Measurements from ENCODE around the gene PLB1. TPM values are rescaled to one million over a fixed set of nuclear protein-coding genes. Genes with fewer than 3 reads are reported as not detected.

PLB1 gene
- total RNA-seq, 1 donor, result 9.2 TPM

- no peaks in the 10 kb centered on the region for H3K9me3 ChIP-seq (ENCODE audit: low read depth, low read length)
- no peaks in the 10 kb centered on the region for H3K27me3 ChIP-seq (ENCODE audit: insufficient read depth, low read length)
- no peaks in the 10 kb centered on the region for H3K4me1 ChIP-seq (ENCODE audit: insufficient read depth, low read length)
- H3K4me3 ChIP-seq (ENCODE audit: low read length), result no peak overlapping the region
These were observed 18.8 kb upstream of the PLB1 start for GRCh38 chr2:28477087-28477486.

- H3K4me3 ChIP-seq (ENCODE audit: low read length), result no peak overlapping the region
- no peaks in the 10 kb centered on the region for H3K27me3 ChIP-seq (ENCODE audit: insufficient read depth, low read length)
- no peaks in the 10 kb centered on the region for H3K9me3 ChIP-seq (ENCODE audit: low read depth, low read length)
- no peaks in the 10 kb centered on the region for H3K4me1 ChIP-seq (ENCODE audit: insufficient read depth, low read length)
These were observed 18.2 kb upstream of the PLB1 start for GRCh38 chr2:28477645-28478044.

- no peaks in the 10 kb centered on the region for H3K4me1 ChIP-seq (ENCODE audit: insufficient read depth, low read length)
- no peaks in the 10 kb centered on the region for H3K9me3 ChIP-seq (ENCODE audit: low read depth, low read length)
- H3K4me3 ChIP-seq (ENCODE audit: low read length), result no peak overlapping the region
- H3K27me3 ChIP-seq (ENCODE audit: insufficient read depth, low read length), result no peaks in the 10 kb centered on the region
These were observed 15.3 kb upstream of the PLB1 start for GRCh38 chr2:28480403-28481049.

GRCh38 chr2:28481905-28482304, 14.0 kb upstream of the PLB1 start:
- no peaks in the 10 kb centered on the region for H3K4me1 ChIP-seq (ENCODE audit: insufficient read depth, low read length)
- no peaks in the 10 kb centered on the region for H3K27me3 ChIP-seq (ENCODE audit: insufficient read depth, low read length)
- no peaks in the 10 kb centered on the region for H3K9me3 ChIP-seq (ENCODE audit: low read depth, low read length)
- H3K4me3 ChIP-seq (ENCODE audit: low read length), result no peak overlapping the region

GRCh38 chr2:28484835-28485234, 11.0 kb upstream of the PLB1 start:
- H3K9me3 ChIP-seq (ENCODE audit: low read depth, low read length), result no peaks in the 10 kb centered on the region
- no peaks in the 10 kb centered on the region for H3K4me1 ChIP-seq (ENCODE audit: insufficient read depth, low read length)
- H3K4me3 ChIP-seq (ENCODE audit: low read length), result no peak overlapping the region
- no peaks in the 10 kb centered on the region for H3K27me3 ChIP-seq (ENCODE audit: insufficient read depth, low read length)

- no peaks in the 10 kb centered on the region for H3K9me3 ChIP-seq (ENCODE audit: low read depth, low read length)
- no peak overlapping the region for H3K4me3 ChIP-seq (ENCODE audit: low read length)
- no peaks in the 10 kb centered on the region for H3K27me3 ChIP-seq (ENCODE audit: insufficient read depth, low read length)
- H3K4me1 ChIP-seq (ENCODE audit: insufficient read depth, low read length), result no peaks in the 10 kb centered on the region
These were observed 9.3 kb upstream of the PLB1 start for GRCh38 chr2:28486526-28486925.

- no peaks in the 10 kb centered on the region for H3K27me3 ChIP-seq (ENCODE audit: insufficient read depth, low read length)
- H3K9me3 ChIP-seq (ENCODE audit: low read depth, low read length), result no peaks in the 10 kb centered on the region
- no peak overlapping the region for H3K4me3 ChIP-seq (ENCODE audit: low read length)
- no peaks in the 10 kb centered on the region for H3K4me1 ChIP-seq (ENCODE audit: insufficient read depth, low read length)
These were observed 8.6 kb upstream of the PLB1 start for GRCh38 chr2:28487258-28487657.

GRCh38 chr2:28488083-28488830, 7.6 kb upstream of the PLB1 start:
- H3K4me3 ChIP-seq (ENCODE audit: low read length), result no peak overlapping the region
- H3K27me3 ChIP-seq (ENCODE audit: insufficient read depth, low read length), result no peaks in the 10 kb centered on the region

GRCh38 chr2:28488858-28489575, 6.8 kb upstream of the PLB1 start:
- H3K4me1 ChIP-seq (ENCODE audit: insufficient read depth, low read length), result no peaks in the 10 kb centered on the region
- no peak overlapping the region for H3K4me3 ChIP-seq (ENCODE audit: low read length)
- no peaks in the 10 kb centered on the region for H3K27me3 ChIP-seq (ENCODE audit: insufficient read depth, low read length)
- H3K9me3 ChIP-seq (ENCODE audit: low read depth, low read length), result no peaks in the 10 kb centered on the region

More at GRCh38 chr2:28488083-28488830, 7.6 kb upstream of the PLB1 start:
- no peaks in the 10 kb centered on the region for H3K9me3 ChIP-seq (ENCODE audit: low read depth, low read length)
- H3K4me1 ChIP-seq (ENCODE audit: insufficient read depth, low read length), result no peaks in the 10 kb centered on the region

GRCh38 chr2:28490558-28490957, 5.3 kb upstream of the PLB1 start:
- Histone ChIP-seq H3K27me3 (ENCODE audit: insufficient read depth, low read length) (no peaks in the 10 kb centered on the region), H3K4me3 (ENCODE audit: low read length) (no peak overlapping the region)

GRCh38 chr2:28492282-28492681, 3.6 kb upstream of the PLB1 start:
- no peaks in the 10 kb centered on the region for H3K27me3 ChIP-seq (ENCODE audit: insufficient read depth, low read length)
- H3K9me3 ChIP-seq (ENCODE audit: low read depth, low read length), result no peaks in the 10 kb centered on the region
- no peaks in the 10 kb centered on the region for H3K4me1 ChIP-seq (ENCODE audit: insufficient read depth, low read length)
- no peak overlapping the region for H3K4me3 ChIP-seq (ENCODE audit: low read length)

More at GRCh38 chr2:28490558-28490957, 5.3 kb upstream of the PLB1 start:
- Histone ChIP-seq H3K4me1 (ENCODE audit: insufficient read depth, low read length) (no peaks in the 10 kb centered on the region), H3K9me3 (ENCODE audit: low read depth, low read length) (no peaks in the 10 kb centered on the region)

GRCh38 chr2:28493636-28494035, 2.2 kb upstream of the PLB1 start:
- H3K27me3 ChIP-seq (ENCODE audit: insufficient read depth, low read length), result no peaks in the 10 kb centered on the region
- H3K9me3 ChIP-seq (ENCODE audit: low read depth, low read length), result no peaks in the 10 kb centered on the region
- H3K4me1 ChIP-seq (ENCODE audit: insufficient read depth, low read length), result no peaks in the 10 kb centered on the region
- H3K4me3 ChIP-seq (ENCODE audit: low read length), result no peak overlapping the region

GRCh38 chr2:28496781-28497180, 921 bp downstream of the PLB1 start:
- Histone ChIP-seq H3K4me3 (ENCODE audit: low read length) (no peak overlapping the region), H3K9me3 (ENCODE audit: low read depth, low read length) (no peaks in the 10 kb centered on the region), H3K27me3 (ENCODE audit: insufficient read depth, low read length) (no peaks in the 10 kb centered on the region), H3K4me1 (ENCODE audit: insufficient read depth, low read length) (no peaks in the 10 kb centered on the region)

GRCh38 chr2:28497206-28497605, 1.3 kb downstream of the PLB1 start:
- no peak overlapping the region for H3K4me3 ChIP-seq (ENCODE audit: low read length)
- no peaks in the 10 kb centered on the region for H3K27me3 ChIP-seq (ENCODE audit: insufficient read depth, low read length)
- H3K9me3 ChIP-seq (ENCODE audit: low read depth, low read length), result no peaks in the 10 kb centered on the region
- no peaks in the 10 kb centered on the region for H3K4me1 ChIP-seq (ENCODE audit: insufficient read depth, low read length)

GRCh38 chr2:28499282-28499681, 3.4 kb downstream of the PLB1 start:
- no peak overlapping the region for H3K4me3 ChIP-seq (ENCODE audit: low read length)
- no peaks in the 10 kb centered on the region for H3K9me3 ChIP-seq (ENCODE audit: low read depth, low read length)
- H3K4me1 ChIP-seq (ENCODE audit: insufficient read depth, low read length), result no peaks in the 10 kb centered on the region
- no peaks in the 10 kb centered on the region for H3K27me3 ChIP-seq (ENCODE audit: insufficient read depth, low read length)

All from mononuclear cell (primary cell).